ENCODE measurements around the gene ERP44. TPM values are rescaled to one million over a fixed set of nuclear protein-coding genes. Genes with fewer than 3 reads are reported as not detected.
A peak's percentile ranks its signal among the peaks of the same experiment; 100 is the strongest.
"Not testable (repeated sequence)": the region's sequence is repeated elsewhere in the genome, so short reads cannot be mapped to it uniquely, and the experiment has no call there.

ERP44 gene
- total and polyA plus RNA-seq, 2 experiments from 2014 or later: 23.8 to 50.5 TPM

- Histone ChIP-seq H3K79me2 (ENCODE audit: insufficient read depth) (peaks cover 73% of the 10 kb centered on the region), H4K20me1 (ENCODE audit: insufficient read depth) (peaks cover 13% of the 10 kb centered on the region; the same call in 1 of the 2 replicates)
- WGBS, 2 experiments (ENCODE audit: low coverage in 1 of 2, low lambda C conversion rate in 2 of 2, missing lambda C conversion rate in 2 of 2): 96% methylated on average over 2 of the region's 2 CpGs
Measured at GRCh38 chr9:100066539-100066938, 32.3 kb downstream of the ERP44 start.

GRCh38 chr9:100064872-100065581, 33.8 kb downstream of the ERP44 start:
- peak; percentile 84 for DNase-seq
- peak overlapping the region; percentile 21; the same call in 1 of the 2 replicates for H3K4me3 ChIP-seq
- H3K9ac ChIP-seq: no peak overlapping the region
- in situ Hi-C loops (cut with MboI): no loop called here
- peak overlapping the region; percentile 44 for H3K27ac ChIP-seq
- peak overlapping the region; percentile 66 for H3K4me2 ChIP-seq (ENCODE audit: unreplicated experiment)
- no peaks in the 10 kb centered on the region for H3K9me2 ChIP-seq (ENCODE audit: insufficient read depth)
- no peaks in the 10 kb centered on the region for H3K36me3 ChIP-seq (ENCODE audit: low read depth)
- H2AFZ ChIP-seq: no peak overlapping the region
- H3K27me3 ChIP-seq (replicated peaks; ENCODE audit: insufficient read depth): no peaks in the 10 kb centered on the region
- peaks cover 11% of the 10 kb centered on the region; the same call in 1 of the 2 replicates for H3F3A ChIP-seq (ENCODE audit: insufficient read depth)
- peaks cover 26% of the 10 kb centered on the region for H3K4me1 ChIP-seq (ENCODE audit: insufficient read depth)
- peaks cover 3% of the 10 kb centered on the region; the same call in 1 of the 2 replicates for H4K20me1 ChIP-seq (ENCODE audit: insufficient read depth)
- WGBS, 2 experiments (ENCODE audit: low coverage in 1 of 2, low lambda C conversion rate in 2 of 2, missing lambda C conversion rate in 2 of 2): 14 to 17% methylated on average over 8 of the region's 8 CpGs
- TF ChIP-seq EZH2 (IDR thresholded peaks at IDR 0.05; ENCODE audit: insufficient read depth, poor library complexity, severe bottlenecking) (no peak), EZH2phosphoT487 (IDR thresholded peaks at IDR 0.05; ENCODE audit: insufficient read depth, low read depth) (0 out of 2 replicates have a peak, but pooled peaks have one; percentile 32)
- peaks cover 69% of the 10 kb centered on the region for H3K79me2 ChIP-seq (ENCODE audit: insufficient read depth)
- H3K9me3 ChIP-seq (ENCODE audit: low read depth): no peaks in the 10 kb centered on the region

More at GRCh38 chr9:100066539-100066938, 32.3 kb downstream of the ERP44 start:
- peak; percentile 7 for DNase-seq
- no peak overlapping the region for H3K9ac ChIP-seq
- no peaks in the 10 kb centered on the region for H3K36me3 ChIP-seq (ENCODE audit: low read depth)
- no peak overlapping the region for H3K4me2 ChIP-seq (ENCODE audit: unreplicated experiment)
- no peak overlapping the region for H3K4me3 ChIP-seq
- H3K4me1 ChIP-seq (ENCODE audit: insufficient read depth): peaks cover 26% of the 10 kb centered on the region
- H3K27me3 ChIP-seq (replicated peaks; ENCODE audit: insufficient read depth): no peaks in the 10 kb centered on the region
- no peak for TF ChIP-seq EZH2phosphoT487 (IDR thresholded peaks at IDR 0.05; ENCODE audit: insufficient read depth, low read depth)
- H3F3A ChIP-seq (ENCODE audit: insufficient read depth): peaks cover 11% of the 10 kb centered on the region; the same call in 1 of the 2 replicates
- H3K9me3 ChIP-seq (ENCODE audit: low read depth): no peaks in the 10 kb centered on the region
- no peaks in the 10 kb centered on the region for H3K9me2 ChIP-seq (ENCODE audit: insufficient read depth)
- in situ Hi-C loops (cut with MboI): no loop called here
- no peak overlapping the region for H2AFZ ChIP-seq
- no peak overlapping the region for H3K27ac ChIP-seq

GRCh38 chr9:100063185-100063584, 35.6 kb downstream of the ERP44 start:
- Histone ChIP-seq H3K9me2 (ENCODE audit: insufficient read depth) (no peaks in the 10 kb centered on the region), H3K4me1 (ENCODE audit: insufficient read depth) (peaks cover 26% of the 10 kb centered on the region), H3K79me2 (ENCODE audit: insufficient read depth) (peaks cover 70% of the 10 kb centered on the region), H3K27ac (no peak overlapping the region), H2AFZ (no peak overlapping the region), H3K27me3 (replicated peaks; ENCODE audit: insufficient read depth) (no peaks in the 10 kb centered on the region), H3F3A (ENCODE audit: insufficient read depth) (peaks cover 11% of the 10 kb centered on the region; the same call in 1 of the 2 replicates), H3K4me3 (no peak overlapping the region), H3K36me3 (ENCODE audit: low read depth) (peaks cover 10% of the 10 kb centered on the region; the same call in 1 of the 2 replicates), H3K9me3 (ENCODE audit: low read depth) (no peaks in the 10 kb centered on the region), H4K20me1 (ENCODE audit: insufficient read depth) (no peaks in the 10 kb centered on the region; the same call in 1 of the 2 replicates), H3K4me2 (ENCODE audit: unreplicated experiment) (no peak overlapping the region), H3K9ac (no peak overlapping the region)
- DNase-seq: no peak
- 77 to 80% methylated on average over 3 of the region's 3 CpGs for WGBS, 2 experiments (ENCODE audit: low coverage in 1 of 2, low lambda C conversion rate in 2 of 2, missing lambda C conversion rate in 2 of 2)
- in situ Hi-C loops (cut with MboI): no loop called here
- no peak for TF ChIP-seq EZH2phosphoT487 (IDR thresholded peaks at IDR 0.05; ENCODE audit: insufficient read depth, low read depth)
- TF ChIP-seq EZH2 (IDR thresholded peaks at IDR 0.05; ENCODE audit: insufficient read depth, poor library complexity, severe bottlenecking): no peak

GRCh38 chr9:100062683-100063082, 36.1 kb downstream of the ERP44 start:
- H3K4me2 ChIP-seq (ENCODE audit: unreplicated experiment); H3K9me3 ChIP-seq (ENCODE audit: low read depth); H2AFZ ChIP-seq; H4K20me1 ChIP-seq (ENCODE audit: insufficient read depth); DNase-seq; H3K4me3 ChIP-seq; H3K27me3 ChIP-seq (replicated peaks; ENCODE audit: insufficient read depth); H3K9ac ChIP-seq; in situ Hi-C loops (cut with MboI); H3K27ac ChIP-seq; H3K36me3 ChIP-seq (ENCODE audit: low read depth); H3K9me2 ChIP-seq (ENCODE audit: insufficient read depth): not testable (repeated sequence)
- WGBS, 2 experiments (ENCODE audit: low coverage in 1 of 2, low lambda C conversion rate in 2 of 2, missing lambda C conversion rate in 2 of 2): 90 to 100% methylated on average over 1 of the region's 1 CpG
- peaks cover 70% of the 10 kb centered on the region for H3K79me2 ChIP-seq (ENCODE audit: insufficient read depth)
- H3K4me1 ChIP-seq (ENCODE audit: insufficient read depth): peaks cover 26% of the 10 kb centered on the region
- peaks cover 11% of the 10 kb centered on the region; the same call in 1 of the 2 replicates for H3F3A ChIP-seq (ENCODE audit: insufficient read depth)

Data from GM23248 (cell line).